LNCAP (cell line): Measurements from ENCODE around the gene ARIH1.

ENCODE experiments used
- CTCF ChIP-seq: fragments of 450-650 bp; IDR thresholded peaks from 2 replicates; pipeline ENCODE4 v1.5.1; 2017; ENCODE audit warnings: mild to moderate bottlenecking

ARIH1 gene

GRCh38 chr15:72475674-72476073 is 1.5 kb downstream of the ARIH1 start:
- TF ChIP-seq CTCF: no peak

GRCh38 chr15:72481015-72481659 is 7.0 kb downstream of the ARIH1 start:
- TF ChIP-seq CTCF: no peak

- no peak for TF ChIP-seq CTCF
These were observed 8.1 kb downstream of the ARIH1 start for GRCh38 chr15:72482275-72482674.

GRCh38 chr15:72483279-72483678 is 9.1 kb downstream of the ARIH1 start:
- no peak for TF ChIP-seq CTCF

GRCh38 chr15:72486144-72486543 is 12.0 kb downstream of the ARIH1 start:
- TF ChIP-seq CTCF: no peak

GRCh38 chr15:72487070-72487797 is 13.1 kb downstream of the ARIH1 start:
- TF ChIP-seq CTCF: no peak

GRCh38 chr15:72488558-72488957 is 14.4 kb downstream of the ARIH1 start:
- TF ChIP-seq CTCF: no peak
